Measurements from ENCODE around the gene ZMIZ1. TPM values are rescaled to one million over a fixed set of nuclear protein-coding genes. Genes with fewer than 3 reads are reported as not detected.
A peak's percentile ranks its signal among the peaks of the same experiment; 100 is the strongest.

ZMIZ1 gene
- total RNA-seq, 1 donor from 2014 or later = 173 TPM

- Mint-ChIP-seq H3K4me1 (peaks cover 16% of the 10 kb centered on the region), H3K36me3 (peaks cover 21% of the 10 kb centered on the region), H3K27me3 (ENCODE audit: low read depth) (no peaks in the 10 kb centered on the region), H3K9me3 (peaks cover 8% of the 10 kb centered on the region), H3K27ac (peak overlapping the region; percentile 32), H3K4me3 (no peak overlapping the region)
- DNase-seq (ENCODE audit: low spot score in 2 of 2, unreplicated experiment in 2 of 2) = no peak
- no peak for TF ChIP-seq CTCF (IDR thresholded peaks at IDR 0.05; ENCODE audit: unreplicated experiment)
Measured at GRCh38 chr10:79315602-79315920, 246.8 kb downstream of the ZMIZ1 start.

GRCh38 chr10:79316671-79317431 is 248.1 kb downstream of the ZMIZ1 start:
- H3K9me3 Mint-ChIP-seq = peaks cover 8% of the 10 kb centered on the region
- H3K4me3 Mint-ChIP-seq = no peak overlapping the region
- peak overlapping the region; percentile 54 for H3K27ac Mint-ChIP-seq
- peaks cover 17% of the 10 kb centered on the region for H3K36me3 Mint-ChIP-seq
- no peaks in the 10 kb centered on the region for H3K27me3 Mint-ChIP-seq (ENCODE audit: low read depth)
- no peak for TF ChIP-seq CTCF (IDR thresholded peaks at IDR 0.05; ENCODE audit: unreplicated experiment)
- H3K4me1 Mint-ChIP-seq = peaks cover 16% of the 10 kb centered on the region
- DNase-seq (ENCODE audit: low spot score in 2 of 2, unreplicated experiment in 2 of 2) = no peak

GRCh38 chr10:79318369-79318768 is 249.6 kb downstream of the ZMIZ1 start:
- DNase-seq (ENCODE audit: low spot score in 2 of 2, unreplicated experiment in 2 of 2) = no peak
- Mint-ChIP-seq H3K9me3 (peaks cover 8% of the 10 kb centered on the region), H3K36me3 (peaks cover 10% of the 10 kb centered on the region), H3K4me1 (peaks cover 25% of the 10 kb centered on the region), H3K4me3 (no peak overlapping the region), H3K27me3 (ENCODE audit: low read depth) (no peaks in the 10 kb centered on the region), H3K27ac (no peak overlapping the region)
- no peak for TF ChIP-seq CTCF (IDR thresholded peaks at IDR 0.05; ENCODE audit: unreplicated experiment)

GRCh38 chr10:79319115-79319771 is 250.5 kb downstream of the ZMIZ1 start:
- Mint-ChIP-seq H3K4me3 (no peak overlapping the region), H3K4me1 (peaks cover 28% of the 10 kb centered on the region), H3K27ac (no peak overlapping the region), H3K36me3 (peaks cover 5% of the 10 kb centered on the region), H3K9me3 (peaks cover 8% of the 10 kb centered on the region), H3K27me3 (ENCODE audit: low read depth) (no peaks in the 10 kb centered on the region)
- DNase-seq (ENCODE audit: low spot score in 2 of 2, unreplicated experiment in 2 of 2) = no peak
- TF ChIP-seq CTCF (IDR thresholded peaks at IDR 0.05; ENCODE audit: unreplicated experiment) = no peak

- no peak for DNase-seq (ENCODE audit: low spot score in 2 of 2, unreplicated experiment in 2 of 2)
- H3K27ac Mint-ChIP-seq = no peak overlapping the region
- peaks cover 8% of the 10 kb centered on the region for H3K9me3 Mint-ChIP-seq
- peaks cover 3% of the 10 kb centered on the region for H3K36me3 Mint-ChIP-seq
- H3K27me3 Mint-ChIP-seq (ENCODE audit: low read depth) = no peaks in the 10 kb centered on the region
- TF ChIP-seq CTCF (IDR thresholded peaks at IDR 0.05; ENCODE audit: unreplicated experiment) = no peak
- peaks cover 28% of the 10 kb centered on the region for H3K4me1 Mint-ChIP-seq
- no peak overlapping the region for H3K4me3 Mint-ChIP-seq
Measured at GRCh38 chr10:79320316-79320715, 251.6 kb downstream of the ZMIZ1 start.

Measured in mesothelial cell of epicardium (in vitro differentiated cells).